ENCODE data around the gene B4GALT2. TPM values are rescaled to one million over a fixed set of nuclear protein-coding genes. Genes with fewer than 3 reads are reported as not detected.

Gene B4GALT2
- total and polyA plus RNA-seq, 2 donors (not counting 3 experiments of a cell fraction or from before 2014, with no cell fraction given), result 80.0 to 103 TPM

- H4K20me1 ChIP-seq (replicated peaks; ENCODE audit: control insufficient read depth, extremely low read depth, insufficient read depth, low read length), result no peaks in the 10 kb centered on the region
- DNase-seq (ENCODE audit: low read depth, low spot score) (no peak), FAIRE-seq (no peak)
- ChIA-PET POLR2A (no interaction called here), CTCF (interaction anchor here (0.6 to 3.3 kb wide), 6 partner anchors 10 to 232 kb away, joined by 4 to 13 read pairs (median 5); no protein-coding TSS in a partner anchor)
- H3K9ac ChIP-seq (replicated peaks; ENCODE audit: extremely low read depth, insufficient read depth, low read length), result no peak overlapping the region
- H3K36me3 ChIP-seq (ENCODE audit: control insufficient read depth in 2 of 2, extremely low read depth in 1 of 2, insufficient read depth in 2 of 2, low read length in 2 of 2), result no peaks in the 10 kb centered on the region
- H3K4me1 ChIP-seq (ENCODE audit: control insufficient read depth, extremely low read depth, insufficient read depth, low read length), result peaks cover 7% of the 10 kb centered on the region
- no peak overlapping the region for H2AFZ ChIP-seq (ENCODE audit: low read depth, low read length)
- no peaks in the 10 kb centered on the region for H3K79me2 ChIP-seq (ENCODE audit: control insufficient read depth, insufficient read depth, low read length)
- no TSS peak for BruUV-seq (replicated peaks)
- TF ChIP-seq CTCF (IDR thresholded peaks at IDR 0.05; ENCODE audit: extremely low read depth in 1 of 2, insufficient read depth in 1 of 2, low read depth in 1 of 2, low read length in 2 of 2) (peak in 1 of 2 donors; percentile 30), JUN (IDR thresholded peaks at IDR 0.05; ENCODE audit: borderline replicate concordance, insufficient read depth, insufficient read length, low read depth) (no peak), EZH2 (IDR thresholded peaks at IDR 0.05; ENCODE audit: borderline replicate concordance, low read depth, low read length, severe bottlenecking) (no peak), POLR2AphosphoS5 (IDR thresholded peaks at IDR 0.05; ENCODE audit: insufficient read depth, low read depth, low read length) (no peak), FOS (IDR thresholded peaks at IDR 0.05; ENCODE audit: borderline replicate concordance, insufficient read depth, low read length) (no peak)
- intact Hi-C loops (cut with micrococcal nuclease) (loop anchor here (5.0 kb wide), 2 partner anchors 37 to 233 kb away; partner anchors contain the start of gene SLC6A9), dilution Hi-C loops (cut with MboI; ENCODE audit: extremely low pct_ligation_motif_present, low sequenced_read_pairs) (no loop called here)
- no peak overlapping the region for H3K4me2 ChIP-seq (ENCODE audit: insufficient read depth, low read length)
- no peaks in the 10 kb centered on the region for H3K9me1 ChIP-seq (replicated peaks; ENCODE audit: control insufficient read depth, extremely low read depth, insufficient read depth, low read length)
- no peak overlapping the region for H3K4me3 ChIP-seq (replicated peaks in 1 of 3; ENCODE audit: insufficient read depth in 1 of 3, low read depth in 1 of 3, low read length in 3 of 3)
- no peak overlapping the region for H3K27ac ChIP-seq (ENCODE audit: insufficient read depth, low read depth, low read length)
- H3K9me3 ChIP-seq (replicated peaks; ENCODE audit: control insufficient read depth, insufficient read depth, low read length), result no peaks in the 10 kb centered on the region
- no peaks in the 10 kb centered on the region for H3K27me3 ChIP-seq (ENCODE audit: control insufficient read depth in 2 of 2, insufficient read depth in 2 of 2, low read length in 2 of 2)
Measured at GRCh38 chr1:43994794-43995790, 16.1 kb downstream of the B4GALT2 start.

Data from endothelial cell of umbilical vein (primary cell).